Thyroid gland (tissue), 4 donors: Measurements from ENCODE around the gene SCAMP4.
"Not testable (repeated sequence)": the region's sequence is repeated elsewhere in the genome, so short reads cannot be mapped to it uniquely, and the experiment has no call there.

Source experiments
- POLR2A ChIP-seq, 2 donors: fragments of 450-650 bp; IDR thresholded peaks; one replicate each; pipeline ENCODE4 v1.6.1; 2017; ENCODE audit warnings: antibody characterized with exemption in 2 of 2, mild to moderate bottlenecking in 2 of 2, moderate library complexity in 1 of 2
- TF ChIP-seq, protein P1 (sequence below), 6 experiments: fragments of 200-600 bp in 3 of 6; fragments of 450-650 bp in 3 of 6; sonication (generic) in 3 of 6; IDR thresholded peaks; one replicate each; pipeline ENCODE4 v1.5.1; 2016 to 2019; ENCODE audit warnings: antibody characterized with exemption in 6 of 6, mild to moderate bottlenecking in 2 of 6, inconsistent platforms in 1 of 6, moderate library complexity in 1 of 6

DNA sequence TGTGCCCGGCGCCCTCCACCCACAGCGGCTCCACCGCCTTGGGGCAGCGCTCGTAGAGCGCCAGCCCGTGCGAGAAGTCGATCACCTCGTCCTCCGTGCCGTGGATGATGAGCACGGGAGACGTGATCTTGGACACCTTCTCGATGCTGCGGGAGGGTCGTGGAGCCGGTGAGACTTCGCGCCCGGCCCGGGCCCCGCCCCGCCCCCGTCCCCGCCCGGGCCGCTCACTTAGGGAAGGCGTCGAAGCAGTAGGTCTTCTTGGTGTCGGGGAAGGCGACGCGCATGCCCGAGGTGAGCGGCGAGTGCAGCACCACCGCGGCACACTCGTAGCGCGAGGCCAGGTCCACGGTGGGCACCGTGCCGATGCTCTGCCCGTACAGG lies 27.9 kb upstream of the SCAMP4 start:
- not testable (repeated sequence) for TF ChIP-seq POLR2A (IDR thresholded peaks at IDR 0.05)
- TF ChIP-seq, protein P1, sequence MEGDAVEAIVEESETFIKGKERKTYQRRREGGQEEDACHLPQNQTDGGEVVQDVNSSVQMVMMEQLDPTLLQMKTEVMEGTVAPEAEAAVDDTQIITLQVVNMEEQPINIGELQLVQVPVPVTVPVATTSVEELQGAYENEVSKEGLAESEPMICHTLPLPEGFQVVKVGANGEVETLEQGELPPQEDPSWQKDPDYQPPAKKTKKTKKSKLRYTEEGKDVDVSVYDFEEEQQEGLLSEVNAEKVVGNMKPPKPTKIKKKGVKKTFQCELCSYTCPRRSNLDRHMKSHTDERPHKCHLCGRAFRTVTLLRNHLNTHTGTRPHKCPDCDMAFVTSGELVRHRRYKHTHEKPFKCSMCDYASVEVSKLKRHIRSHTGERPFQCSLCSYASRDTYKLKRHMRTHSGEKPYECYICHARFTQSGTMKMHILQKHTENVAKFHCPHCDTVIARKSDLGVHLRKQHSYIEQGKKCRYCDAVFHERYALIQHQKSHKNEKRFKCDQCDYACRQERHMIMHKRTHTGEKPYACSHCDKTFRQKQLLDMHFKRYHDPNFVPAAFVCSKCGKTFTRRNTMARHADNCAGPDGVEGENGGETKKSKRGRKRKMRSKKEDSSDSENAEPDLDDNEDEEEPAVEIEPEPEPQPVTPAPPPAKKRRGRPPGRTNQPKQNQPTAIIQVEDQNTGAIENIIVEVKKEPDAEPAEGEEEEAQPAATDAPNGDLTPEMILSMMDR (IDR thresholded peaks at IDR 0.05), result not testable (repeated sequence)
